Activated T-cell treated with anti-CD3 and anti-CD28 coated beads, Interleukin-2, amount 50 U/mL, for 1 hour (primary cell): ENCODE results near the gene ABCB9.
A peak's percentile ranks its signal among the peaks of the same experiment; 100 is the strongest.
"Not testable (repeated sequence)": the region's sequence is repeated elsewhere in the genome, so short reads cannot be mapped to it uniquely, and the experiment has no call there.

Source experiments
- DNase-seq: peaks from one replicate; pipeline ENCODE4 v3.0.0-alpha.2; 2020

ABCB9 gene

GRCh38 chr12:122929812-122930211, 36.5 kb downstream of the ABCB9 start:
- no peak for DNase-seq

GRCh38 chr12:122929148-122929538, 37.1 kb downstream of the ABCB9 start:
- no peak for DNase-seq

- DNase-seq = no peak
These were observed 37.7 kb downstream of the ABCB9 start for GRCh38 chr12:122928404-122929147.

GRCh38 chr12:122927756-122928403, 38.4 kb downstream of the ABCB9 start:
- DNase-seq = no peak

GRCh38 chr12:122921917-122922316, 44.3 kb downstream of the ABCB9 start:
- DNase-seq = no peak

GRCh38 chr12:122920687-122921086, 45.6 kb downstream of the ABCB9 start:
- no peak for DNase-seq

GRCh38 chr12:122918827-122919226, 47.4 kb downstream of the ABCB9 start:
- no peak for DNase-seq

- DNase-seq = no peak
These were observed 48.6 kb downstream of the ABCB9 start for GRCh38 chr12:122917507-122918121.

- no peak for DNase-seq
These were observed 56.6 kb downstream of the ABCB9 start for GRCh38 chr12:122909442-122910288.

- no peak for DNase-seq
These were observed 57.3 kb downstream of the ABCB9 start for GRCh38 chr12:122908915-122909314.

- DNase-seq = not testable (repeated sequence)
These were observed 61.0 kb downstream of the ABCB9 start for GRCh38 chr12:122905258-122905657.

GRCh38 chr12:122903693-122904034, 62.6 kb downstream of the ABCB9 start:
- DNase-seq = no peak

GRCh38 chr12:122902854-122903692, 63.2 kb downstream of the ABCB9 start:
- DNase-seq = no peak

GRCh38 chr12:122899887-122900286, 66.4 kb downstream of the ABCB9 start:
- no peak for DNase-seq

- DNase-seq = no peak
These were observed 69.6 kb downstream of the ABCB9 start for GRCh38 chr12:122896662-122897061.

- DNase-seq = peak; percentile 95
These were observed 70.3 kb downstream of the ABCB9 start, which contains the start of gene VPS37B for GRCh38 chr12:122895704-122896636. Gene VPS37B, minus strand, starts transcription at chr12:122896124. Its CDS starts 62 bp downstream, at chr12:122896062.

GRCh38 chr12:122895320-122895703, 71.0 kb downstream of the ABCB9 start:
- no peak for DNase-seq

GRCh38 chr12:122894193-122895121, 71.8 kb downstream of the ABCB9 start:
- DNase-seq = no peak

- DNase-seq = no peak
These were observed 72.8 kb downstream of the ABCB9 start for GRCh38 chr12:122893208-122894153.
